GM21447 (cell line): ENCODE data around the gene PECR.

ENCODE experiments used
- ATAC-seq: cut with Tn5 transposase; IDR thresholded peaks from one replicate; pipeline ENCODE4 v1.9.1; 2021; ENCODE audit not compliant: unreplicated experiment

PECR gene

GRCh38 chr2:216081487-216082116, at the start of gene PECR, which contains the start of gene TMEM169:
TSS of gene PECR (minus strand) at chr2:216081809. CDS start at chr2:216081741, 68 bp downstream.
TSS of gene TMEM169 (plus strand) at chr2:216081919. CDS start at chr2:216095964, 14,045 bp downstream.
- peak; percentile 92 for ATAC-seq

- no peak for ATAC-seq
Observed at GRCh38 chr2:216130346-216130971, 48.9 kb upstream of the PECR start.

GRCh38 chr2:216126943-216127342, 45.3 kb upstream of the PECR start:
- ATAC-seq = no peak

GRCh38 chr2:216121255-216121654, 39.6 kb upstream of the PECR start:
- no peak for ATAC-seq

GRCh38 chr2:216119986-216120385, 38.4 kb upstream of the PECR start:
- no peak for ATAC-seq

- ATAC-seq = no peak
Observed at GRCh38 chr2:216119146-216119545, 37.5 kb upstream of the PECR start.

GRCh38 chr2:216118474-216118873, 36.9 kb upstream of the PECR start:
- no peak for ATAC-seq

GRCh38 chr2:216117561-216118340, 36.1 kb upstream of the PECR start:
- ATAC-seq = no peak

GRCh38 chr2:216116418-216116817, 34.8 kb upstream of the PECR start:
- ATAC-seq = no peak

GRCh38 chr2:216114714-216115531, 33.3 kb upstream of the PECR start:
- ATAC-seq = peak; percentile 48

GRCh38 chr2:216114382-216114713, 32.7 kb upstream of the PECR start:
- ATAC-seq = peak; percentile 1

- peak; percentile 65 for ATAC-seq
Observed at GRCh38 chr2:216113572-216113971, 32.0 kb upstream of the PECR start.

GRCh38 chr2:216112926-216113325, 31.3 kb upstream of the PECR start:
- ATAC-seq = no peak

- no peak for ATAC-seq
Observed at GRCh38 chr2:216111122-216111521, 29.5 kb upstream of the PECR start.

GRCh38 chr2:216110620-216111019, 29.0 kb upstream of the PECR start:
- no peak for ATAC-seq

- ATAC-seq = no peak
Observed at GRCh38 chr2:216109962-216110614, 28.5 kb upstream of the PECR start.

- ATAC-seq = peak; percentile 45
Observed at GRCh38 chr2:216108967-216109921, 27.6 kb upstream of the PECR start, which contains the start of gene XRCC5. TSS of gene XRCC5 (plus strand) at chr2:216109348. CDS start at chr2:216109437, 89 bp downstream.

GRCh38 chr2:216108310-216108966, 26.8 kb upstream of the PECR start:
- ATAC-seq = no peak

- ATAC-seq = no peak
Observed at GRCh38 chr2:216107760-216108159, 26.2 kb upstream of the PECR start.
